ENCODE data around the gene GRXCR1.

GRXCR1 gene

DNA sequence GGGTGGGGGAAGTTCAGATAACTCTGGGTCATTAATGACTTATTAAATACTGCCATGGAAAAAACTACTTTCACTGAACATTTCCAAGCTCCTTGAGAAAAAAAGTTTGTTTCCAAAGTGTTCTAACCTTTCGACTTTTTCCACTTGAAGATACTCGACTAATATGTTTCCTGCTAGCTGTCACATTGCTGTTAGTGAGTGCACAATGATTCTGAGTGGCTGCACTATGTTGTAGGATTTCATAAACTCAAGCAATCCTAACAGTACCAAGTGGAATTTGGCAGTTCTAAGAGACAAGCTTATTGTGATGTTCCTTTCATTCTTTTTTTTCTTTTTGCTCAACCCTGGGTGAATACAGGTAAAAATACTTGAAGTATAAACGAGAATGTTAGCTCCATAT, 33.4 kb downstream of the GRXCR1 start:
- no peak for TF ChIP-seq ZFX (IDR thresholded peaks at IDR 0.05; ENCODE audit: borderline replicate concordance)
- TF ChIP-seq, protein P1, sequence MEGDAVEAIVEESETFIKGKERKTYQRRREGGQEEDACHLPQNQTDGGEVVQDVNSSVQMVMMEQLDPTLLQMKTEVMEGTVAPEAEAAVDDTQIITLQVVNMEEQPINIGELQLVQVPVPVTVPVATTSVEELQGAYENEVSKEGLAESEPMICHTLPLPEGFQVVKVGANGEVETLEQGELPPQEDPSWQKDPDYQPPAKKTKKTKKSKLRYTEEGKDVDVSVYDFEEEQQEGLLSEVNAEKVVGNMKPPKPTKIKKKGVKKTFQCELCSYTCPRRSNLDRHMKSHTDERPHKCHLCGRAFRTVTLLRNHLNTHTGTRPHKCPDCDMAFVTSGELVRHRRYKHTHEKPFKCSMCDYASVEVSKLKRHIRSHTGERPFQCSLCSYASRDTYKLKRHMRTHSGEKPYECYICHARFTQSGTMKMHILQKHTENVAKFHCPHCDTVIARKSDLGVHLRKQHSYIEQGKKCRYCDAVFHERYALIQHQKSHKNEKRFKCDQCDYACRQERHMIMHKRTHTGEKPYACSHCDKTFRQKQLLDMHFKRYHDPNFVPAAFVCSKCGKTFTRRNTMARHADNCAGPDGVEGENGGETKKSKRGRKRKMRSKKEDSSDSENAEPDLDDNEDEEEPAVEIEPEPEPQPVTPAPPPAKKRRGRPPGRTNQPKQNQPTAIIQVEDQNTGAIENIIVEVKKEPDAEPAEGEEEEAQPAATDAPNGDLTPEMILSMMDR (IDR thresholded peaks at IDR 0.05) = no peak
- H3K27ac ChIP-seq = no peak overlapping the region

DNA sequence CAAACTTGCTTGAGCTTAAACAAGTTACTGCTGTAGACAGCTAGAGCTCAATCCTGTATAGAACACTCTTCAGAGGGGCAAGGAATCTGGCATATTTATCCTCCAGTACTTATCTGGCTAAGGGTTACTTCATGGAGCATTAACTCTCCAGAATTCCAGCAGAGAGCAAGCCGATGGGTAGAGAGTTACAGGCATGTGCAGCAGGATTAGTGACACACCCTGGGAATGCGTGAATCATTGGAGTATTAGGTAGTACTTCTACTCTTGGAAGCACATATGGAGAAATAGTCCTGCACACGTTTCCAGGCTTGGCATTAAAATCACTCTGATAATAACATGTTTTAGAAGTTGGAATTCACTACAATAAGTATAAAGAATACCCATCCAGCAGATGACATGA, 35.4 kb downstream of the GRXCR1 start:
- TF ChIP-seq, protein P1 (IDR thresholded peaks at IDR 0.05) = no peak
- TF ChIP-seq ZFX (IDR thresholded peaks at IDR 0.05; ENCODE audit: borderline replicate concordance) = no peak
- no peak overlapping the region for H3K27ac ChIP-seq

DNA sequence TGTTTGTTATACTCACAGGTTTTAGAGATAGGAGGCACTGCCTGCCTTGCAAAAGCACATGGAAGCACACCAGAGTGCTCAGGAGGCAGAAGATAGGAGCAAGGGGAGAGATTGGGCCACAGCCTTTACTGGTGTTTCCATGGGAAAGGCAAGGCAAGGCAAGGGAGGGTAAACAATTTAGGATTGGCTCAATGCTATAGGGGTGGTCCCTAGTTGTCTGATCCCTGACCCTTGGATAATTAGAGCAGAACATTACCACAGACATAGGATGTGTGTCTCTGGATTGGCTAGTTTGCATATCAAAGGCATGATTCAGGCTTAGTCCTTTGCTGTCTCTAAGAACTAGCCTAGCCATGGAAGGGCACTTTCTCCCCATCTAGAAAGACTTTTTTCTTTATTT, 36.1 kb downstream of the GRXCR1 start:
- no peak for TF ChIP-seq ZFX (IDR thresholded peaks at IDR 0.05; ENCODE audit: borderline replicate concordance)
- TF ChIP-seq, protein P1 (IDR thresholded peaks at IDR 0.05) = no peak

DNA sequence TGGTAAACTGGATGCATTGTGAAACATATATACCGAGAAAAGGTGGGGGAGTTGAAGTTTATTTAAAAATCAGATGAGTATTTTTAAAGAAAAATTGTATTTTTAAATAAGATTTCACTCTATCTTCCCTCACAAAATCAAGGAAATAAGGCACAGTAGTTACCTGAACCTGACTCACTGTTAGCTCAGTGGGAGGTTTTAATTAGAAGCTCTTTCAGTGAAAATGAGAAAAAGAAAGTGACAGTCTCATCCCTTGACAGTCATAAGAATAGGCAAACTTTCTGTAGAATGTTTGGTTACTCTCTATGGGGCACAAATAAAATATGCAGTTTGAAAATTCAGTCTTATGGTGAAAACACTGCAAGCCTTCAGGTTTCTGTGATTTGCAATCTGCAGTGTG, 49.7 kb downstream of the GRXCR1 start:
- TF ChIP-seq, protein P1 (IDR thresholded peaks at IDR 0.05) = no peak
- no peak for TF ChIP-seq ZFX (IDR thresholded peaks at IDR 0.05; ENCODE audit: borderline replicate concordance)
- H3K27ac ChIP-seq = no peak overlapping the region

More for the DNA sequence above, 36.1 kb downstream of the GRXCR1 start:
- no peak overlapping the region for H3K27ac ChIP-seq

DNA sequence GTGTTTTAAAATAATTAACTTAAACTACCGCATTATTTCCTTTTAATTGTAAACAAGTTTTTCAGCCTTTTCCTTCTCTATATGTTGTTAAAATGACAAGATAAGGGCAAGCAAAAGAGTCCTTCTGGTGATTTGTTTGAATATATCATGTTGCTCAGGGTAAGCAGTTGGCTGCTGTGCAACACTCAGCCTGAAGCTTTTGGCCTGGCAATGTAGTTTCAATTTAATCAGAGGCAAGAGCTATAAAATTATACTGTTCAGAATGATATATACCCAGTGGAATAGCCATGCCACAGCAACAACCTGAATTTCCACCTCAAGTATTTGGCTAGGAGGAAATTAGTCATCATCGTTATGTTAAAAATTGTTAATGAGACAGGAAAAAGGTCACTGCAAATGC, 53.4 kb downstream of the GRXCR1 start:
- TF ChIP-seq, protein P1 (IDR thresholded peaks at IDR 0.05) = no peak

DNA sequence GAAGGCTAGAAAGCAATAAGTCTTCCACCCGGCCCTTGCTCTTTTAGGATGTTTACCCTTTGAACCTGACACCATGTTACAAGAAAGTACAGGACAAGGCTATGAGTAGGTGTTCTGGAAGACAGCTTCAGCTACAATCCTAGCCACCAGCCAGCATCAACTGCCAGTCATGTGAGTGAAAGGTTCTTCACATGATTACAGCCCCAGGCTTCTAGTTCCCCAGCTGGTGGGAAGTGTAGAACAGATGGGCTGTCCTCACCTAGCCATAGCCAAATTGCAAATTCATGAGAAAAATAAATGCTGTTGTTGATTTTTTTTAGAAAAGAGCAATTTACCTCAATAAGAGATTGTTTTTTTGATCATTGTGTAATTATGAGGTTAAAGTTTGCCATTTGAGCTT, 60.8 kb downstream of the GRXCR1 start:
- TF ChIP-seq ZFX (IDR thresholded peaks at IDR 0.05; ENCODE audit: borderline replicate concordance) = no peak
- TF ChIP-seq, protein P1 (IDR thresholded peaks at IDR 0.05) = no peak
- H3K27ac ChIP-seq = no peak overlapping the region

More for the DNA sequence above, 53.4 kb downstream of the GRXCR1 start:
- H3K27ac ChIP-seq = no peak overlapping the region

DNA sequence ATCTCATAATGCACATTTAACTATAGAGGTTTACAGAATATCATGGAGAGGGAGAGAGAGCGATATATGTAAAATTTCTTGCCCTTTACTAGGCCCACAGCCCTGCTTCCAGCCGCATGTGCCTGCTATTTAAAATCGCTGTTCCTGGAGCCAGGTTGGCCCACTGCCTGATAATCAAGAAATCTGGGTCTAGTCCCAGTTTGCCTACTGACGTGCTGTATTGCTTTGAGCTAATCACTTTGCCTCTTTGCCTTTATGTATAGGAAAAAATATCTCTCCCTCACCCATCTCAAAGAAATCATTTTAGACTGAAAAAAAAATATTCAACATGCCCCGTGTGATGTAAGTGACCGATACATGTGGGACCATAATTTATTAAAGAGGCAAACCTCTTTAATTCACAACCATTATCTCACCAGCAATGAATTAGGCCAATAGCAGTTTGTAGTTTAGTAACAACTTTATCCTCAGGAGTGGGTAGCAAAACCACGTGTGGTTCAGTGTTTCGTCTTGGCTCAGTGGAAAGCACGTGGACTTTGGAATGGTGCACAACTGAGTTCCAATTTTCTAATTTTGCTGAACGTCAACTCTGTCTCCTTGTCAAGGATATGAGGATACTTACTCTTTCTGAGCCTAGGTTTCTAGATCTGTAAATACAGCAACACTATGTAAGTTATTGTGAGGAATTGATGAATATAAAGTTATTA, 62.6 kb downstream of the GRXCR1 start:
- no peak for TF ChIP-seq ZFX (IDR thresholded peaks at IDR 0.05; ENCODE audit: borderline replicate concordance)
- TF ChIP-seq, protein P1 (IDR thresholded peaks at IDR 0.05) = no peak
- H3K27ac ChIP-seq = no peak overlapping the region

Data from 22Rv1 (cell line).